NCI-H1105 (cell line): Measurements from ENCODE around the gene TLK2.
"Not testable (repeated sequence)": the region's sequence is repeated elsewhere in the genome, so short reads cannot be mapped to it uniquely, and the experiment has no call there.

Source experiments
- DNase-seq: peaks from one replicate; lab custom pipeline; 2025; lab: John Stamatoyannopoulos, UW

Gene TLK2

DNA sequence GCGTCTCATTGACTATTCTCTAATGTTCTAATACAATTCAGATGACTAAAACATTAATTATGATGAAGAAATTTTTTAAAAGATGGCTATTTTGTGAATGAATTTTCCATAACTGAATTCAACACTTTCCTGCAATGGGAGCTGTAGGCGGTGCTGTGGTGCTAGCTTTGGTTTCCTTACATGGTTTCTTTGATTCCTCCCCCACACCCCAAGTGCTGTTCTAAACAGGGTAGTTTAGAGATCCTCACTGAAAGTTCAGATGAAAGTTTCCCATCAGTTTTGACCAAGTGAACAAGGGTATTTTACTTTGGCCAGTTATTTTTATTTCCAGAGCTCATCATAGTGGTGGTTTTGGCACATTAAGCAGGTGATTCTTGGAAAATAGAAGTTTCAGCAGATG lies 122.8 kb downstream of the TLK2 start:
- no peak for DNase-seq

DNA sequence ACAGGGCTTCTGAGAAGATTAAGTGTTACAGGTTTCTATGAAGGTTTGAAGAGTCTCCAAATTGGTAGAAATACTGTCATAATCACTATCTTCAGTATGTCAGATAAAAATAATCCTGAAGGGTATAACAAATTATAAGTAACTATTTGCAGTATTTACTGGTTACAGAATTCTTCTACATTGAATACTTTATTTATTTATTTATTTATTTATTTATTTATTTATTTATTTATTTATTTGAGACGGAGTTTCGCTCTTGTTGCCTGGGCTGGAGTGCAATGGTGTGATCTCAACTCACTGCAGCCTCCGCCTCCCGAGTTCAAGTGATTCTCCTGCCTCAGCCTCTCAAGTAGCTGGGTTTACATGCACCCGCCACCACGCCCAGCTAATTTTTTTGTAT lies 125.2 kb downstream of the TLK2 start:
- DNase-seq = not testable (repeated sequence)

DNA sequence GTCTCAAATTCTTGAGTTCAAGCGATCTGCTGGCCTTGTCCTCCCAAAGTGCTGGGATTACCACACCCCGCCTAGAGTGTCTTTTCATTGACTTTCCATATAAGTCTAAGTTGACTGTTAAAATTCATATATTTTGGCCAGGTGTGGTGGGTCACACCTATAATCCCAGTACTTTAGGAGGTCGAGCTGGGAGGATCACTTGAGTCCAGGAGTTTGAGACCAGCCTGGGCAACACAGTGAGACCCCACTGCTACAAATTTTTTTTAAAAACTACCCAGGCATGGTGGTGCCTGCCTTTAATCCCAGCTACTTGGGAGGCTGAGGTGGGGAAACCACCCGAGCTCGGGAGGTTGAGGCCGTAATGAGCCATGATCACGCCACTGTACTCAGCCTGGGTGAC lies 127.0 kb downstream of the TLK2 start:
- DNase-seq = no peak

GRCh38 chr17:62611292-62611691 lies 132.7 kb downstream of the TLK2 start:
- DNase-seq = no peak

DNA sequence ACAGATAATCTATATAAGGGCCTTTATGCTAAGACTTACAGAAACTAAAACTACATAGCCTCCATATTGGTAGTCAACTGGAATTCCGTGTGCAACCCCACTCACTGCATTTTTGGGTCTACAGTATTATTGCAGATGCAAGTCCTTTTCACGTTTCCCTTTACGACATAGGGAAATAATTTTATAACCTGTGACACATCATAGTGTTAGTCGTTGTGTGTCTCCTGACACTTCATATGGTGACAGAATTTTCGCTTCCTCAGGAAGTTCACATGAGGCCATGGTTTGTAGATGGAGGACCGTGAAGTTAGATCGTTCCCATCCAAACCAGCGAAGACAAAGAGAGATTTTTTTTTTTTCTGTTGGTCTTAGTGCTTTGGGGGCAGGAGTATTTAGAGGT lies 133.1 kb downstream of the TLK2 start:
- DNase-seq = no peak

DNA sequence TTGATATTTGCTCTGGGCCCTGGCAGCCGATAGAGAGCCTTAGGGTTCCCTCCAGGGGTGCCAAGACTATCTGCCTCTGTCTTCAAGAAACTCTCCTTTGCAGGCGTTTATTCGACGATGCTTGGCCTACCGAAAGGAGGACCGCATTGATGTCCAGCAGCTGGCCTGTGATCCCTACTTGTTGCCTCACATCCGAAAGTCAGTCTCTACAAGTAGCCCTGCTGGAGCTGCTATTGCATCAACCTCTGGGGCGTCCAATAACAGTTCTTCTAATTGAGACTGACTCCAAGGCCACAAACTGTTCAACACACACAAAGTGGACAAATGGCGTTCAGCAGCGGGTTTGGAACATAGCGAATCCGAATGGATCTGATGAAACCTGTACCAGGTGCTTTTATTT lies 133.7 kb downstream of the TLK2 start:
- not testable (repeated sequence) for DNase-seq

GRCh38 chr17:62613095-62613494 lies 134.5 kb downstream of the TLK2 start:
- not testable (repeated sequence) for DNase-seq

DNA sequence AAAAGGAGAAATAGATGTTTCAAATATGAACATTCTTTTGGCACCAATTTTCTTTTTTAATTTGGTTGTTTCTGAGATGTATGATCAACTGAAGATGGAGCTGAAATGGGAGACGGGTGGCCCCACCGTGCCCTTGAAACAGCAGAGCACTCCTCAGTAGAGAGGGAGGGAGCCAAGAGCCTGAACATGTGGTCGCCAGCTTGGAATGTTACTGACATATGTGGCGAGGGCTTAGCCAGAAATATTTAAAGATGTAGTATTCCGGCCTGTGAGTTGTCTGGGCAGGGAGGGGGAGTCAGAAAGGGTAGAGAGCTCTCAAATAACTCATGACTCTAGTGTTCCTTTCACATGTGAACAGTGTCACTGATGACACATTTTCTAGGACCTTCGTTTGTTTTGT lies 135.5 kb downstream of the TLK2 start:
- DNase-seq = no peak

GRCh38 chr17:62615503-62615902 lies 136.9 kb downstream of the TLK2 start:
- no peak for DNase-seq

DNA sequence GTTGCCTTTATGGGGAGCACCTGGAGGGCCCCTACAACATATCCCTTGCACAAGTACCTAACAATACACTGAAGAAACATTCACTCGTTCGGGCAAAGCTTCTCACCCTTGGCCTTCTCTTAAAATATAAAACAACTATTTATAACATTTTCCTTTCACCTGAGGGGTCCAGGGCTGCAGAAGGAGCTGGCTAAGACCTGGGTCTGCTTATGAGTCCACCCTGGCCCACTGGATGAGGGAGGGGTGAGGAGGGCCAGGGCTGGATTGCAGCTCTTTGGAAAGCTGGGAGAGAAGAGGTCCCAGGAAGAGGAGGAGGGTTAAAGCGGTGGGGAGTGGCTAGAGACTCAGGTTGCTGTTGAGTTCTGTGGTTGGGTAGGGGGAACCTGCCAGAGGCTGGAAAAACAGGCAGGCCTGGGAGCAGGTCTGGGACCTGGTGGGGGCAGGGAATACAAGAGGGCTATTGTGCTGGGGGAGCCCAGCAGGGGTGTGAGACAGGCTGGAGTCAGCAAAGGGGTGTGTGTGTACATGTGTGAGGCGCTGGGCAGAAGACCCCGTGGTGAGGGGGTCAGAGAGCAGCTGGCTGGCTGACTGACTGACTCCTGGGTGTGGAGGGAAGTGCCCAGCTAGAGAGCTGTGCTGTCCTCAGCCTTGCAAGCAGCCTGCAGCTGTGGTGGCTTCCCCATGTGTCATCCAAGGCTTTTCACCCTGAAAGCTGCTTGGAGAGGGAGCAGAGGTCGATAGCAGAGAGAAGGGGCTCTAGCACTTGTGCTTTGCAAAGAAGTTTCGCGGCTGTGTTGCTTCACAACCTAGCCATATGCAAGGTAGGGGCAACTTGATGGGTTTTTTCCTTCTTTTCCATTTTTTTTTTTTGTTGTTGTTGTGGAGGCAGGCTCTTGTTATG lies 138.6 kb downstream of the TLK2 start:
- DNase-seq = no peak

GRCh38 chr17:62617894-62618472 lies 139.4 kb downstream of the TLK2 start:
- no peak for DNase-seq

DNA sequence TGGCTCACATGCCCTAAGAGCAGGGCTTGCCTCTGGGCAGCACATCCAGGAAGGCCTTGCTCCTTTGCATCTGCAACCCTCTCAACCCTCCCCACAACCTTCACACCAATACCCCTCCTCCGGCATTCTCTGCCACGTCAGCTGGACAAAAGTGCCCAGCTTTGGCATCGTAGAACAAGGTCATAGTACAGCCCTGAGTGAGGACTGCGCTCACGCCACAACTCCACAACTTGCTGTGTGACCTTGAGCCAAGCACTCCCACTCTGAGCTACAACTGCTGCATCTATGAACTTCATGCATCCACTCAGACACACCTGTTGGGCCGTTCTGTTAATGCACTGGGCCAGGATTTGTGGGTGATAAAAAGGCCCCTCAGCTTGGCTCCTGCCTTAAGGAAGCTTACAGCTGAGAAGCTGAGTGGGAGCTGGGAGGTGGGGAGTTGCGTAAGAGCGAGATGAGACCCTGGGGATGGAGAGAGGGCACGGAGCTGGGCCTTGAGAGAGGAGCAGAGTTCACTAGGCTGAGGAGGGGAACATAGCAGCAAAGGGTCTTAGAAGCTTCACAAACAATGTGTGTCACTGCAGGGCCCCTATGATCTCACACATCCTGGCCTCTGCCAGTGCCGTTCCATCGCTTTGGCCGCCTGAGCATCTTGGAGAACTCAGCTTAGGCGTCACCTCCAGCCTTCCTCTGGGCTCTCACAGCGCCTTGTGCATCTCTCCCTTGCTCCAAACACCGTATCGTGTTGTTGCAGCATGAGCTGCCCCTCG lies 140.2 kb downstream of the TLK2 start:
- DNase-seq = no peak

- no peak for DNase-seq
Observed at GRCh38 chr17:62619417-62620155, 141.0 kb downstream of the TLK2 start.

DNA sequence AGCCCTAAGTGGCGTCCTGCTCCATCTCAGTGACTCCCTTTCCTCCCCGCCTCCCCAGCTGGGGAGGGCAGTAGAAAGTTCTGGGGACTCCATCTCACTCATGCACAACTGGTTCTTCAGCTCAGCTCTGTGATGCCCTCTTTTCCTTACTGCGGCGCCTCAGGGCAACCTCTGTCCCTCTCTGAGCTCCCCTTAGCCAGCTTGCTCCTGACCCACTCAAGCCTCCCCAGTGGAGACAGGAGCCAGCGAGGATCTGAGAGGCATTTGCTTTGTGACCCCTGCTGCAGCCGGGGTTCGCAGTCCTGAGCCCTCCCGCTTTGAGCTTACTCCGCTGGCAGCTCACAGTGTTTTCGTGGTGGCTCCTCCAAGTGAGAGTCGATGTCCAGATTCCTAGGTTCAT lies 142.6 kb downstream of the TLK2 start:
- DNase-seq = no peak

DNA sequence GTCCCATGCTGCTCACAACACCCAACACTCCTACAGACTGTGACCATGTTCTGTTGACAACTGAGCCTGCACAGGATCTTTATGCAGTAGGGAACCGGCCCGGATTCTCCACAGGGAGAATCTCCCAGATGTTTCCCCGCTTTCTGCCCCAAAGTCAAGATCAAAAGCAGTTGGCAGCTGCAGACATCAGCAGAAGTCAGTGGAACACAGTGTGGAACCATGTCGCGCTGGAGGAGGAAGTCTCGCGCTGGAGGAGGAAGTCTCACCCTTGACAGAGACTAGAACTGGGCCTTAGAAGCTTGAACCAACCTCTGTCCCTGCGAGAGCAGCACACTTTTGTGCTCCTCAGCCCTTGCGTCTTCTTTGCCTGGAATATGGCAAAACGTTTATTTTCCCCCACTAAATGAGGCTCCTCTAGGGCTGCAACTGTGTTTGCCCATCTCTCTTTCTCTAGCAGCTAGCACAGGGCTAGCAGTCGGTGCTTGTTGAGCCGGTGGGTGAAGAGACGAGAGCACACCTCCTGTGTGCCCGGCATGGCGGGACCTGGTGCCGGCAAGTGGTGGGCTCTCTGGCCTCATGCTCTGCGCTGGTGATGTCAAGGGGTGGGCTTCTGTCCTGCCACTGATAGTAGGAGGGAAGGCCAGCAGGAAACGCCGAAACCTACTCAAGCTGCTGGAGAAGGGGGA lies 146.7 kb downstream of the TLK2 start:
- DNase-seq = no peak

DNA sequence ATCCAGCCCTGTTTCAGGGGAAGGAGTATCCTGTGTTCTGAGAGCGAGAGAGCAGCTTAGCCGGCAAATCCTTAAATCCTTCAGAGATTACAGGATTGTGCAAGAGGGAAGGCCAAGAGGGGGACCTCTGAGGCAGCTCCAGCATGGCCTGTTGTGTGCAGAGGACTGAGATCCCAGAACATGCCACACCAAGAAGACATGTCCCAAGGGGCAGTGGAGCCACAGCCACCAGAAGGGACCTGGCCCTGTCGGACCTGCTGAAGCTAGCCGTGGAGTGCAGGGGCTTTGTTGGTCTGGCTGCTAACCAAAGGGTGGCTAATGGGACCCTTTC lies 147.2 kb downstream of the TLK2 start:
- DNase-seq = no peak

DNA sequence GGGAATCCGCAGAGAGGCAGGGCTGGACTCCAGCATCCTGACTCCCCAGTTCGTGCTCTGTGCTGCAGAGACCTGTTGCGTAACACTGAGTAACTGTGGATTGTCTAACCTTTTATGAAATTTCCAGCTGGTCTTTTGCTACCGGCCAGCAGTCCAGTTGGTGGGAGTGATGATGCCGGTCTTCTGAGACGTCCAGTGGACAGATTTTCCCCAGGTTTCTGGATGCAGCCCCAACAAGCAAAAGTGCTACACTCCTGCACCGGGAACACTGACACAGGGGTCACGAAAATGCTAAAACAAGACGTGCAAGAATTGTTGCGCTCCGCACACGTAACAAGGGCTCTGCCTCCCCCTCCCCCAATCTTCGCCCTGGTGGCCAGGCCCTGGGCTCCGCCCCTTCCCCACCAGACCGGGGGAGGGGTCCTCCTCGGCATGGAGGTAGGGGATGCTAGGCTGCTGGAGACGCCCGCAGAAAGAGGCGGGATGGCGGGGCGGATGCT lies 148.1 kb downstream of the TLK2 start:
- DNase-seq = no peak

GRCh38 chr17:62627219-62627903 lies 148.7 kb downstream of the TLK2 start, which contains the start of gene MRC2:
Gene MRC2 (plus strand): TSS chr17:62627670. CDS start chr17:62627803, 133 bp downstream.
- DNase-seq = no peak

- no peak for DNase-seq
Observed at GRCh38 chr17:62627904-62628633, 149.4 kb downstream of the TLK2 start.
